Activated CD8-positive, alpha-beta memory T cell treated with anti-CD3 and anti-CD28 coated beads, Interleukin-2, amount 50 U/mL, for 24 hours (primary cell): Measurements from ENCODE around the gene PPM1E.
"Not testable (repeated sequence)": the region's sequence is repeated elsewhere in the genome, so short reads cannot be mapped to it uniquely, and the experiment has no call there.

Experiments
- DNase-seq: peaks from one replicate; pipeline ENCODE4 v3.0.0-alpha.2; 2020; ENCODE audit errors: extremely low read depth

The PPM1E gene

GRCh38 chr17:58947824-58948223, 192.2 kb downstream of the PPM1E start:
- no peak for DNase-seq

- DNase-seq: not testable (repeated sequence)
These were observed 198.7 kb downstream of the PPM1E start for GRCh38 chr17:58954358-58954757.

- DNase-seq: no peak
These were observed 201.5 kb downstream of the PPM1E start for GRCh38 chr17:58956997-58957724.

- DNase-seq: not testable (repeated sequence)
These were observed 202.0 kb downstream of the PPM1E start for GRCh38 chr17:58957725-58958073.

GRCh38 chr17:58960068-58960467, 204.4 kb downstream of the PPM1E start:
- DNase-seq: no peak

GRCh38 chr17:58965221-58965620, 209.6 kb downstream of the PPM1E start:
- no peak for DNase-seq

- DNase-seq: no peak
These were observed 210.6 kb downstream of the PPM1E start for GRCh38 chr17:58966208-58966607.

- no peak for DNase-seq
These were observed 212.9 kb downstream of the PPM1E start for GRCh38 chr17:58968426-58969061.

- DNase-seq: no peak
These were observed 213.5 kb downstream of the PPM1E start for GRCh38 chr17:58969156-58969555.

GRCh38 chr17:58969612-58970011, 214.0 kb downstream of the PPM1E start:
- no peak for DNase-seq

GRCh38 chr17:58970609-58971450, 215.2 kb downstream of the PPM1E start:
- DNase-seq: no peak

GRCh38 chr17:58974354-58974753, 218.7 kb downstream of the PPM1E start:
- no peak for DNase-seq

GRCh38 chr17:58976541-58976940, 220.9 kb downstream of the PPM1E start:
- DNase-seq: no peak

GRCh38 chr17:58980706-58981481, 225.2 kb downstream of the PPM1E start:
- no peak for DNase-seq

GRCh38 chr17:58982626-58983025, 227.0 kb downstream of the PPM1E start:
- no peak for DNase-seq

GRCh38 chr17:58985367-58985766, 229.7 kb downstream of the PPM1E start:
- DNase-seq: no peak

GRCh38 chr17:58985971-58986370, 230.3 kb downstream of the PPM1E start:
- no peak for DNase-seq

GRCh38 chr17:58989629-58990028, 234.0 kb downstream of the PPM1E start:
- no peak for DNase-seq

GRCh38 chr17:58991718-58992331, 236.2 kb downstream of the PPM1E start:
- DNase-seq: no peak

GRCh38 chr17:58993311-58993710, 237.7 kb downstream of the PPM1E start:
- DNase-seq: no peak

- DNase-seq: no peak
These were observed 239.7 kb downstream of the PPM1E start for GRCh38 chr17:58995247-58995940.
